Upper lobe of right lung (tissue), 1 donor: ENCODE data around the gene DAB1. TPM values are rescaled to one million over a fixed set of nuclear protein-coding genes. Genes with fewer than 3 reads are reported as not detected.

Experiments used
- ATAC-seq: fragments of 200-7000 bp; cut with Tn5 transposase; one replicate; pipeline ENCODE4 v1.9.1; 2020; ENCODE audit warnings: mild to moderate bottlenecking, moderate library complexity
- DNase-seq: peaks from one replicate; pipeline ENCODE4 v3.0.0-alpha.2; 2020
- H3K27ac ChIP-seq: fragments of 200-600 bp; one replicate; pipeline ENCODE4 v1.8.0; 2022
- H3K27me3 ChIP-seq: fragments of 200-600 bp; one replicate; pipeline ENCODE4 v1.8.0; 2022; ENCODE audit warnings: mild to moderate bottlenecking
- H3K36me3 ChIP-seq: fragments of 200-600 bp; one replicate; pipeline ENCODE4 v1.8.0; 2022
- H3K4me1 ChIP-seq: fragments of 200-600 bp; one replicate; pipeline ENCODE4 v1.8.0; 2022
- H3K4me3 ChIP-seq: fragments of 200-600 bp; one replicate; pipeline ENCODE4 v1.8.0; 2022; ENCODE audit warnings: mild to moderate bottlenecking
- H3K9me3 ChIP-seq: fragments of 200-600 bp; one replicate; pipeline ENCODE4 v1.8.0; 2022
- CTCF ChIP-seq: fragments of 200-600 bp; IDR thresholded peaks from one replicate; pipeline ENCODE4 v1.8.0; 2022; ENCODE audit warnings: antibody characterized with exemption
- intact Hi-C: fragments of 100-400 bp; cut with DNase I; formaldehyde crosslinking; loops from one replicate; pipeline ENCODE4 v1.11.0; 2022
- total RNA-seq: library from RNA; stranded (reverse); fragmentation: NEBNext Ultra II Directional; extraction: Animal tissue kit (Norgen Biotek cat#: 25700); gene quantifications from one replicate; pipeline ENCODE4 v1.2.1, GENCODE V29; 2021
- donor health status: DM: no; HTN: yes; CAD: no; lungs with severe emphysema.

Gene DAB1
- total RNA-seq, 1 donor from 2014 or later: 0.29 TPM

- Histone ChIP-seq H3K4me3 (no peak overlapping the region), H3K27me3 (no peaks in the 10 kb centered on the region), H3K9me3 (no peaks in the 10 kb centered on the region), H3K4me1 (no peaks in the 10 kb centered on the region), H3K36me3 (no peaks in the 10 kb centered on the region), H3K27ac (no peak overlapping the region)
- ATAC-seq: no peak
- intact Hi-C loops: no loop called here
- no peak for TF ChIP-seq CTCF
- no peak for DNase-seq
Observed at GRCh38 chr1:56975446-56975845, 448.4 kb downstream of the DAB1 start.

GRCh38 chr1:56973923-56974742 lies 449.7 kb downstream of the DAB1 start:
- Histone ChIP-seq H3K27ac (no peak overlapping the region), H3K9me3 (no peaks in the 10 kb centered on the region), H3K4me1 (no peaks in the 10 kb centered on the region), H3K4me3 (no peak overlapping the region), H3K27me3 (no peaks in the 10 kb centered on the region), H3K36me3 (no peaks in the 10 kb centered on the region)
- no peak for TF ChIP-seq CTCF
- ATAC-seq: peak; percentile 46
- DNase-seq: no peak
- intact Hi-C loops: no loop called here

GRCh38 chr1:56972976-56973375 lies 450.9 kb downstream of the DAB1 start:
- DNase-seq: no peak
- H3K4me3 ChIP-seq: no peak overlapping the region
- no peak for TF ChIP-seq CTCF
- no peaks in the 10 kb centered on the region for H3K36me3 ChIP-seq
- H3K27ac ChIP-seq: no peak overlapping the region
- ATAC-seq: no peak
- no peaks in the 10 kb centered on the region for H3K27me3 ChIP-seq
- no peaks in the 10 kb centered on the region for H3K4me1 ChIP-seq
- no peaks in the 10 kb centered on the region for H3K9me3 ChIP-seq
- intact Hi-C loops: no loop called here

DNA sequence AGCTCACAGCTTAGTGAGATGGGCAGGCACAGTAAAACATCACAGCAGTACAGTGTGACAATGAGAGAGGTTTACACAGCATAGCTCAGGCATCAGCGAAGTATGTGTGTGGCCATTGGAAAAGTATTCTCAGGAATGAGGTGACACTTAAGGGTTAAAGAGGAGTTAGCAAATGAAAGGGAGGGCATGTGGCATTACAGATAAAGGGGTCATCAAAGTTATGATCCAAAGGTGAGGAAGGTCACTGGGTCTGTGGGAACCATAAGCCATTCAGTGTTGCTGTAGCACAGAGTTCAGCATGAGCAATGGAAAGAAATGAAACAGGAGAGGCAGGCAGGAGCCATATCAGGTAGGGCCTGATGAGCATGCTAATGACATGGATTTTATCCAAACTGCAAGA lies 453.6 kb downstream of the DAB1 start:
- Histone ChIP-seq H3K27ac (no peak overlapping the region), H3K27me3 (no peaks in the 10 kb centered on the region), H3K4me1 (no peaks in the 10 kb centered on the region), H3K4me3 (no peak overlapping the region), H3K36me3 (no peaks in the 10 kb centered on the region), H3K9me3 (no peaks in the 10 kb centered on the region)
- DNase-seq (no peak), ATAC-seq (no peak)
- intact Hi-C loops: no loop called here
- TF ChIP-seq CTCF: no peak

DNA sequence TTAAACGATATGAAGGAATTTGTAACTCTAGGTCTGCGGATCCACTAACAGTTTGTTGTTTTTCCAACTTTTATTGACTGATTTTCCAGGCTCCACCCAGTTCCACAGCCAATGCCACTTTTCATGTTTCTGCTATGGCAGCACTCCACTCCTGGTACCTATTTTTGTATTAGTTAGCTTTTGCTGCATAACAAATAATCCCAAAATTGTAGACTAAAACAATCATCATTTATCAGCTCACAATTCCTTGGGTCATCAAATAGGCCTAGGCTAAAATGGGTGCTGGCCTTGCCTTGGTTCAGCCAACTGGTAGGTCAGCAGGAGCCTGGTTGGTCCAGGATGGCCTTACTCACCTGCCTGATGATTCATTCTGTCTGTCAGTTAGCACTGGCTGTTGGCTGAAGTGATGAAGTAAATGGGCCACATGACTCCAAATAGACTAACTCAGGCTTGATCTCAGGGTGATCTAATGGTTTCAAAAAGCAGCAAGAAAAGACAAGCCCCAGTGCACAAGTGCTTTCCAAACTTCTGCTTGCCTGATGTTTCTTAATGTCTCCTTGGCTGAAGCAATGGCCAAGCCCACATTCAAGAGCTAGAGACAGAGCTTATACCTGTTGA lies 454.9 kb downstream of the DAB1 start:
- DNase-seq: no peak
- intact Hi-C loops: no loop called here
- Histone ChIP-seq H3K36me3 (no peaks in the 10 kb centered on the region), H3K27ac (no peak overlapping the region), H3K27me3 (no peaks in the 10 kb centered on the region), H3K9me3 (no peaks in the 10 kb centered on the region), H3K4me1 (no peaks in the 10 kb centered on the region), H3K4me3 (no peak overlapping the region)
- TF ChIP-seq CTCF: no peak
- no peak for ATAC-seq
